OCI-LY7 (cell line): ENCODE measurements around the gene FNBP1. TPM values are rescaled to one million over a fixed set of nuclear protein-coding genes. Genes with fewer than 3 reads are reported as not detected.

Experiments
- BruUV-seq: library from RNA; stranded (reverse); fragments of 400-500 nt; replicated peaks from 2 replicates; lab custom pipeline; 2021; lab: Mats Ljungman, UMichigan
- CTCF ChIA-PET: fragments of 300-600 bp; sonication (Branson Sonifier 250); formaldehyde crosslinking; loops from one replicate; lab custom pipeline; 2022; ENCODE audit warnings: antibody characterized with exemption; ENCODE audit not compliant: unreplicated experiment; lab: Charles Lee
- POLR2A ChIA-PET: fragments of 300-600 bp; sonication (Branson Sonifier 250); formaldehyde crosslinking; loops from one replicate; lab custom pipeline; 2022; ENCODE audit warnings: antibody characterized with exemption; lab: Charles Lee
- DNase-seq: peaks from one replicate; pipeline ENCODE4 v3.0.0-alpha.2; 2015; ENCODE audit warnings: low spot score
- H2AFZ ChIP-seq: fragments of 200-600 bp; sonication (generic), shearing (Covaris generic); 2 replicates; pipeline ENCODE4 v1.6.1; 2014; ENCODE audit warnings: mild to moderate bottlenecking, antibody characterized with exemption, low read length, moderate library complexity
- H3K27ac ChIP-seq: fragments of 200-600 bp; sonication (generic); 2 replicates; pipeline ENCODE4 v1.5.1; 2014; ENCODE audit warnings: mixed run types, low read depth, mild to moderate bottlenecking, moderate library complexity, low read length, inconsistent platforms; ENCODE audit not compliant: poor library complexity, severe bottlenecking
- H3K36me3 ChIP-seq: fragments of 200-600 bp; sonication (generic); 2 replicates; pipeline ENCODE4 v1.6.1; 2014; ENCODE audit warnings: mild to moderate bottlenecking, antibody characterized with exemption, low read length, moderate library complexity, mixed read lengths; ENCODE audit not compliant: insufficient read depth
- H3K4me1 ChIP-seq: fragments of 200-600 bp; sonication (generic); 2 replicates; pipeline ENCODE4 v1.5.1; 2014; ENCODE audit warnings: mild to moderate bottlenecking, low read length; ENCODE audit not compliant: insufficient read depth, poor library complexity, severe bottlenecking
- H3K4me2 ChIP-seq: fragments of 200-600 bp; sonication (generic); 2 replicates; pipeline ENCODE4 v1.6.1; 2014; ENCODE audit warnings: mild to moderate bottlenecking, low read length
- H3K4me3 ChIP-seq: fragments of 200-600 bp; sonication (generic); 2 replicates; pipeline ENCODE4 v1.5.1; 2014; ENCODE audit warnings: mild to moderate bottlenecking, low read depth, low read length; ENCODE audit not compliant: poor library complexity, severe bottlenecking
- H3K79me2 ChIP-seq: fragments of 200-600 bp; sonication (generic); 2 replicates; pipeline ENCODE4 v1.6.1; 2016; ENCODE audit warnings: low read depth, mild to moderate bottlenecking, low read length, moderate library complexity, mixed read lengths; ENCODE audit not compliant: insufficient read depth
- H3K9me2 ChIP-seq: fragments of 200-600 bp; sonication (generic); 2 replicates; pipeline ENCODE4 v1.6.1; 2016; ENCODE audit warnings: mild to moderate bottlenecking, low read length, mixed read lengths; ENCODE audit not compliant: insufficient read depth
- H3K9me3 ChIP-seq: fragments of 200-600 bp; sonication (generic); 2 replicates; pipeline ENCODE4 v1.6.1; 2014; ENCODE audit warnings: mild to moderate bottlenecking, mixed run types, low read length, mixed read lengths
- H4K20me1 ChIP-seq: fragments of 200-600 bp; sonication (generic); 2 replicates; pipeline ENCODE4 v1.6.1; 2014; ENCODE audit warnings: mild to moderate bottlenecking, antibody characterized with exemption, low read length, moderate library complexity, mixed read lengths; ENCODE audit not compliant: insufficient read depth
- EZH2phosphoT487 ChIP-seq: fragments of 200-600 bp; sonication (generic); IDR thresholded peaks from 2 replicates; pipeline ENCODE4 v1.6.1; 2018; ENCODE audit warnings: low read depth, borderline replicate concordance, mild to moderate bottlenecking, mixed run types, antibody characterized with exemption, low read length, moderate library complexity, mixed read lengths
- intact Hi-C: fragments of 100-400 bp; cut with micrococcal nuclease; formaldehyde crosslinking; loops from one replicate; pipeline ENCODE4 v1.10.0; 2022; ENCODE audit not compliant: unreplicated experiment
- total RNA-seq, 2 experiments: library from RNA; depleted of rRNA in 1 of 2; stranded (reverse); fragments of >200 nt in 1 of 2; shearing (Covaris generic) in 1 of 2; gene quantifications; 2 replicates each; pipeline ENCODE4 v1.2.3, GENCODE V29; 2014 to 2022
- TF ChIP-seq, protein P1 (sequence below): fragments of 200-600 bp; sonication (generic); conservative IDR thresholded peaks from 2 replicates; pipeline ENCODE4 v1.5.1; 2014; ENCODE audit warnings: mild to moderate bottlenecking, antibody characterized with exemption, low read length, moderate library complexity, mixed read lengths

FNBP1 gene
- total RNA-seq, 2 experiments from 2014 or later = 93.3 to 164 TPM

DNA sequence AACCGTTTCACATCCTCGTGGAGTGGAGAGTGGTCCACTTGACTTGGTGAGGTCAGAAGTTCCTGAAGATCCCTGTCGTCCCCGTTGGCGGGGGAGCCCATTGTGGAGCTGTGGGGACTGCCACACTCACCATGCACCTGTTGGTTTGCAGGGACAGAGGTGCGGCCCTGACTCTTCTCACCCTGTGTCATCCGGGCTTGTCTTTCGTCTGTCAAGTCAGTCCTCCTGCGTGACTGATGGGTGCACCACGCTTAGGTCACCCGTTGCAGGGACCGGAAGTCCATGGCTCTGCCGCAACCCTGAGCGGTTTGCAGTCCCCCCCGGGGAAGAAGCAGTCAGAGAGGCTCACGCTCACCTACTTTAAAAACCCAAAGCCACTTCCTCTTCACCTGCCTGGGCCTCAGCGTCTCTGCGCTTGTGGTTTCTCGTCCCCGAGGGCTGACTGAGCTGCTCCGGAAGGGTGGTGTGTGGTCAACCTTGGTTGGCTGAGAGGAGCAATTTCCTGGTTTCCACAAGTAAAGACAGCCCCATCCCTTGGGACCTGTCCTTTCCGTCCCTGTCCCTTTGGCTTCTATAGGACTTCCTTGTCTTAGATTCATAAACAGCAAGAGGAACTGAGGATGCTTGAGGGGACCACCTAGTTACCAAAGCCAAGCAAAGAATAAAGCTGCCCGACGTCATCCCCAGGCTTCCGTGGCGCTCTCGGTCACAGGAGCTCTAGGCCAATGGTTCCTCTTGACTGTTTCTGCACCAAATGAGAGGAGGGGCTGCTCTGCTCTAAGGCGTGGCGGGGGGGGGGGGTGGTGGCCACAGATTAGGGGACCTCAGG is 154.5 kb downstream of the FNBP1 start:
- peak overlapping the region; percentile 93 for H3K27ac ChIP-seq
- H4K20me1 ChIP-seq = 0 out of 2 replicates have a peak, but pooled peaks cover 6% of the 10 kb centered on the region
- peaks cover 4% of the 10 kb centered on the region; the same call in 1 of the 2 replicates for H3K9me3 ChIP-seq
- no peak overlapping the region; the same call in 1 of the 2 replicates for H2AFZ ChIP-seq
- ChIA-PET CTCF (interaction anchor here (0.6 kb wide), 1 partner anchor 180 kb away, joined by 4 read pairs; no protein-coding TSS in a partner anchor), POLR2A (interaction anchor here (0.7 to 2.9 kb wide), 13 partner anchors 10 to 165 kb away, joined by 3 to 17 read pairs (median 6); partner anchors contain the start of gene GPR107)
- BruUV-seq = no TSS peak
- no peak for TF ChIP-seq EZH2phosphoT487
- TF ChIP-seq, protein P1, sequence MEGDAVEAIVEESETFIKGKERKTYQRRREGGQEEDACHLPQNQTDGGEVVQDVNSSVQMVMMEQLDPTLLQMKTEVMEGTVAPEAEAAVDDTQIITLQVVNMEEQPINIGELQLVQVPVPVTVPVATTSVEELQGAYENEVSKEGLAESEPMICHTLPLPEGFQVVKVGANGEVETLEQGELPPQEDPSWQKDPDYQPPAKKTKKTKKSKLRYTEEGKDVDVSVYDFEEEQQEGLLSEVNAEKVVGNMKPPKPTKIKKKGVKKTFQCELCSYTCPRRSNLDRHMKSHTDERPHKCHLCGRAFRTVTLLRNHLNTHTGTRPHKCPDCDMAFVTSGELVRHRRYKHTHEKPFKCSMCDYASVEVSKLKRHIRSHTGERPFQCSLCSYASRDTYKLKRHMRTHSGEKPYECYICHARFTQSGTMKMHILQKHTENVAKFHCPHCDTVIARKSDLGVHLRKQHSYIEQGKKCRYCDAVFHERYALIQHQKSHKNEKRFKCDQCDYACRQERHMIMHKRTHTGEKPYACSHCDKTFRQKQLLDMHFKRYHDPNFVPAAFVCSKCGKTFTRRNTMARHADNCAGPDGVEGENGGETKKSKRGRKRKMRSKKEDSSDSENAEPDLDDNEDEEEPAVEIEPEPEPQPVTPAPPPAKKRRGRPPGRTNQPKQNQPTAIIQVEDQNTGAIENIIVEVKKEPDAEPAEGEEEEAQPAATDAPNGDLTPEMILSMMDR = no peak
- H3K79me2 ChIP-seq = peaks cover 14% of the 10 kb centered on the region; the same call in 1 of the 2 replicates
- H3K36me3 ChIP-seq = peaks cover 49% of the 10 kb centered on the region
- no peaks in the 10 kb centered on the region for H3K9me2 ChIP-seq
- peaks cover 93% of the 10 kb centered on the region for H3K4me1 ChIP-seq
- peak overlapping the region; percentile 66 for H3K4me3 ChIP-seq
- intact Hi-C loops = loop anchor here (1.0 to 2.0 kb wide), 2 partner anchors 100 to 153 kb away; no protein-coding TSS in a partner anchor
- peak; percentile 98 for DNase-seq
- peak overlapping the region; percentile 95 for H3K4me2 ChIP-seq

DNA sequence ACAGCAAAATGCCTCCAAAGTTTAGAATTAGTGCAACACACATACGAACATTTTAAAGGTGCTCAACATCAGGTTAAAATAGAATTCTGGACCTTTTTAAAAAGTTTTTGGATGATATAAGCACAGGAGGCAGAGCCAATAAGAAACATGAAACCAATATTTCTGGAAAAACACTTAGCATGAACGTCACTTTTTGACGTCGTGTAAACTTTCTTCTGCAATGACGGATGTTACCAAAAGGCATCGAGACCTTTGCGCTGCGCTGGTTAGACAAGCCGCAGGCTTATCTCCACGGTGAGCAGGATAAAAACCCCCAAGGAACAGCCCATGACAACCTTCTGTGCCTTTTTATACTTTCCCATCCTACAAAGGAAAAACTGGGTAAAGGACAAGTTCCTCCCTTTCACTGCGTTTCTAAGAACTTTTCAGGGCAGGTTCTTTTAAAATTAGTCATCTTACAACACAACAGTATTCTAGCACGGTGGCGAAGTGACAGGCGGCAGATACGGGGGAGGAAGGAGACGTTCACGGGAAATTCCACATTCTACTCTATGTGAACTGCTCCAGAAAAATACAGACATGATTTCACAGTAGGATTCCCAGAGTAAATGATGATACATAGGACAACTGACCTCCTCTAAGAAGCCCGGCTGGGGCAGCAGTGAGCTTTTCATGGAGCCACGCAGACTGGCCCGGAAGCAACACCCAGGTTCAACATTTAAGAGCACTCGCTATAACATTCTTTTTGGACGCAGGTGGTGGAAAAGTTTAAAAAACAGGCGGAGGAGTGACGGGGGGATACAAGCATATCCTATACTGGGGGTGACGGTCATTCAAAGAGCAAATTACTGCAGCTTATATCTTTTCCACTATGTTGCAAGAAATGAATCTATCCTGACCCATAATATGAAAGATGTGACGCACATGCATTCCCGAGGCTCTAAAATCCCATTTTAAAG is 155.4 kb downstream of the FNBP1 start:
- ChIA-PET CTCF (interaction anchor here (0.5 to 0.6 kb wide), 2 partner anchors 146 to 181 kb away, joined by 4 to 6 read pairs; no protein-coding TSS in a partner anchor), POLR2A (interaction anchor here (0.7 to 2.9 kb wide), 13 partner anchors 61 to 169 kb away, joined by 3 to 17 read pairs (median 6); partner anchors contain the start of gene GPR107)
- peak; percentile 49 for DNase-seq
- TF ChIP-seq, protein P1 = peak; percentile 66
- no peak for TF ChIP-seq EZH2phosphoT487
- peaks cover 41% of the 10 kb centered on the region for H3K36me3 ChIP-seq
- H3K79me2 ChIP-seq = peaks cover 14% of the 10 kb centered on the region; the same call in 1 of the 2 replicates
- H3K4me1 ChIP-seq = peaks cover 85% of the 10 kb centered on the region
- TSS peak; percentile 63 for BruUV-seq
- H3K4me3 ChIP-seq = peak overlapping the region; percentile 66
- no peak overlapping the region; the same call in 1 of the 2 replicates for H2AFZ ChIP-seq
- H4K20me1 ChIP-seq = 0 out of 2 replicates have a peak, but pooled peaks cover 6% of the 10 kb centered on the region
- H3K27ac ChIP-seq = peak overlapping the region; percentile 93
- H3K9me3 ChIP-seq = peaks cover 4% of the 10 kb centered on the region; the same call in 1 of the 2 replicates
- intact Hi-C loops = loop anchor here (1.0 to 2.0 kb wide), 2 partner anchors 101 to 154 kb away; no protein-coding TSS in a partner anchor
- peak overlapping the region; percentile 95 for H3K4me2 ChIP-seq
- no peaks in the 10 kb centered on the region for H3K9me2 ChIP-seq
